Left forelimb (tissue), 1 donor: ENCODE results near the gene ASCL1.

Experiments used
- DNase-seq: peaks from one replicate; pipeline ENCODE4 v3.0.0-alpha.2; 2018; ENCODE audit warnings: low spot score

Gene ASCL1

DNA sequence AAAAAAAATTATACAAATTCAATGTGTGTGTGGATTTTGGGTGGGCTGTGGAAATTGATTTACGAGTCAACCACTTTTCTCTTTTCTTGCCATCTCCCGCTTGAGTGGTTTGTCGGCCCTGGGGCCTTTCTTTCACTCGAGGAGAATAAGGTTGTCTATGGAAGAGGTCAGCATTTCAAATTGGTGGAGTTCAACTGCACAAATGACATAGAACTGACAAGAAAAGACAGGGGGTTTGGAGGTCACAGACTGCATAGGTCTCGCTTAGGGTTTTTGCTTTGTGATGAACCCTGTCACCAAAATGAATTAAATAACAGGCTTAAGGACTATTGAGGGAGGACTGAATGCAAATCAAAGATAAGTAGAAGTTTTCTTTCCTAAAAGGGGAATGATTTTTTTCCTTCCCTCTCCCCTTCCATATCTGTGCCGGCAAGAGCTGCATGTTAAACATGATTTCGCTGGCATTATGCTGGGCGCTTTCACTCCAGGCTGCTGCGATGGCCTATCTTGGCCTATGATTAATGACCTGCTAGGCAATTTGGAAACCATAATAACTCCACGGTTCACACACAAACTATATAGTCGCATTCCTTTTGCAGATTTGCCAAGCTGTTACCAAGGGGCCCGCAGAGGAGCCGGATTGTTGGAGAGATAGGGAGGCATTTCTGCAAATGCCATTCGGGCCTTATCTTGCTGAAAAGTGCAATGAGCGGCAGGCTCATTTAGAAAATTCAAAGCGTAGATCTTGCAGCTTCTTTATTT lies 20.7 kb downstream of the ASCL1 start:
- DNase-seq: no peak

DNA sequence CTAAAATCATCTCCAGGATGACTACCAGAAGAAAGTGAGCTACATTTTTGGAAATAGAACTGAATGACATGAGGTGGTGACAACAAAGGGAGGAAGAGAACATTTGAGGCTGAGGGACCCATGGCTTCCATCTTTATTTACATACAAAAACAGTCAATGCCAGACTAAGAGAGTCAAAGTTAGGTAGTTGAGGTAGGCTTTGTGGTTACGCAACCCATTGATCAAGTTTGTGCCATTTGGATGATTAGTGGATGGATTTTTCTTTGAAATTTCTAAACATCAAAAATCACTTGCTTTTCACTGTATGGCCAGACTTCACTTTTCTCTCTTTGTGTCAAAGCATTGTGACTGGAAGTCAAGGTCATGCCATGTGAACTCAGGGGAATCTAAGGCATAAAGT lies 22.9 kb downstream of the ASCL1 start:
- no peak for DNase-seq

DNA sequence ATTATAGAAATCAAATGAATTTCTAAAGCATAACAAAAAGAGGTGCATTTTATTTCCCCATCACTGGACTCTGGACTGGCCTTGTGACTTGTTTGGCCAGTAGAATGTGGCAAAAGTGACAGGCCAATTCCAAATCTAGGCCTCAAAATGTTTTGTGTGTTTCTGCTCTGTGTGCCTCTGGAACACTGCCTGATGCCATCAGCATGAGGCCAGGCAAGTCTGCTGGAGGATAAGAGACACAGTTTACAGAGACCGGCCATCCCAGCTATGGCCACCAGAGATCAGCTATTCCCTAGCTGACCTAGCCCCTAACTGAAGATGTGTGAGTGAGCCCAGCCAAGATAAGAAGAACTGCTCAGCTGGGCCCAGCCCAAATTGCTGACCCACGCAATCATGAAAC lies 32.9 kb downstream of the ASCL1 start:
- no peak for DNase-seq

DNA sequence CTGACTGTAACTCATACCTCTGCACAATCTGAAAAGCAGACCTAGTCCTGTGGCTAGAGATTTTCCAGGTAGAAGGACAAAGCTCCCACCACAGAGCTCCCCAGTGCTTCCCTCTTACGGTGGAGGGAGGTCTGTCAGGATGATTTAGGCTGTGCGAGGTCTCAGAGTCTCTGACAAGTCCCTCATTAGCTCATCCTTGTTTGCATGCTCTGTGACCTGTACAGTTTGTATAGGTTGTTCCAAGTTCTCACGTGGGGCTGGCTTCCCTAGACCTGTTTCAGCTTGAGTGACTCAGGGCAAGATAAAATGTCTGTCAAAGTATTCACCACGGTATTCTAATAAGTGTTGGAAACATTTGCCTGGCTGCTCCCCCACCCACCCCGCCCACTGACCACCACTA lies 34.8 kb downstream of the ASCL1 start:
- DNase-seq: no peak

DNA sequence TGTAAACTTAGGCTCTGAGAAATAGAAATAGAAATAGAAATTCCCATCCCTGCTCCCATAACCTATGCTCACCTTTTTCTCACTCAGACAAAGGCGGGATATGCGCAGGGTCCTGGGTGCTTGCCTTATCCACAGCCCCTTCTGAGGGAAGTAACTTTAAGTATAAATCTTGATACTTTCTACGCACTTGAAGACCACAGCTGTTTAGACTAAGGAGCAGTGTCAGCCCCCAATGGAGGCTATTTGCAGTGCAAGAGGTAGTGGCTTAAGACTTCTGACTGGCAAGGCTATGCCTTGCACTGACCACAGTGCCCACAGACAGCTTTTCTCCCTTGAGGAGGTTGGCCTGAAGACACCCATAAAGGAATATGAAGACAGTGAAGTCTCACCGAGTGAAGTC lies 35.2 kb downstream of the ASCL1 start:
- no peak for DNase-seq

DNA sequence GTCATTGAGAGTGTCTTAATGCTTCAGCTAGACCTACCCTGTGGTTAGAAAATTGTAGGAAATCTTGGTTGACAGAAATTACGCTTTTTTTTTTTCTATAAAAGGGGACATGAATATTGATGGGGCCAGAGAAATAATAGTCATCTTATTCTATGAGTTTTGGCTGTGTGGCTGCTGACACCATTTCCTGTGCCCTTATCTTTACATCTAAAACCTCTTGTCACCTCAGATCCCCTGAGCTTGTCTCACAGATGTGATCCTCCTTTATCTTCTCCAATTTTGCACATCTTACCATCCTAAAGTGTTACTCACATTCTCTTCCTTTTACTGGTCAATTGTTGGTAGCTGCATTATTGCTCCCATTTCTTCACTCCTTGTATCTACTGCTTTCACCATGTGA lies 36.1 kb downstream of the ASCL1 start:
- DNase-seq: no peak

DNA sequence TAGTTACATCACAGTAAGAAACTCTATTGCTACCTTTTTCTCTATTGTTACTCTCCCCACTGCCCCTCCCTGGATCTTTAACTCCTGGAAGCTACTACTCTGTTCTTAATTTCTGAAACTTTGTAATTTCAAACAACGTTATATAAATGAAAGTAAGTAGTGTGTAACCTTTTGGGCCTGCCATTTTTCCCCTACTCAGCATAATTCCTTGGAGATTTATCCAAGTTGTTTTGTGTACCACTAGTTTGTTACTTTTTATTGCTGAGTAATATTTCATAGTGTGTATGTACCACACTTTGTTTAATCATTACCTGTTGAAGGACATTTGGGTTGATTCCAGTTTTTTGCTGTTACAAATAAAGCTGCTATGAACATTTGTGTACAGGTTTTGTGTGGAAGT lies 37.9 kb downstream of the ASCL1 start:
- DNase-seq: no peak
